MM.1S (cell line): Measurements from ENCODE around the gene SLFN11.

Experiments used
- CTCF ChIP-seq: fragments of 300-600 bp; sonication (generic); IDR thresholded peaks from 2 replicates; pipeline ENCODE4 v1.5.1; 2016; ENCODE audit warnings: antibody characterized with exemption, low read length, mixed read lengths
- EZH2 ChIP-seq: fragments of 300-600 bp; sonication (generic); optimal IDR thresholded peaks from 2 replicates; pipeline ENCODE3; 2017; ENCODE audit warnings: low read depth, mild to moderate bottlenecking, antibody characterized with exemption, low read length, mixed read lengths
- EZH2phosphoT487 ChIP-seq: fragments of 300-600 bp; sonication (generic); IDR thresholded peaks from 2 replicates; pipeline ENCODE4 v1.6.1; 2018; ENCODE audit warnings: antibody characterized with exemption, low read length

GRCh38 chr17:35341411-35341992, 31.9 kb downstream of the SLFN11 start:
- TF ChIP-seq CTCF (no peak), EZH2 (no peak), EZH2phosphoT487 (no peak)
